Measurements from ENCODE around the gene HES6. TPM values are rescaled to one million over a fixed set of nuclear protein-coding genes. Genes with fewer than 3 reads are reported as not detected.

The HES6 gene
- total RNA-seq, 1 donor from 2014 or later, result 1.8 TPM

DNA sequence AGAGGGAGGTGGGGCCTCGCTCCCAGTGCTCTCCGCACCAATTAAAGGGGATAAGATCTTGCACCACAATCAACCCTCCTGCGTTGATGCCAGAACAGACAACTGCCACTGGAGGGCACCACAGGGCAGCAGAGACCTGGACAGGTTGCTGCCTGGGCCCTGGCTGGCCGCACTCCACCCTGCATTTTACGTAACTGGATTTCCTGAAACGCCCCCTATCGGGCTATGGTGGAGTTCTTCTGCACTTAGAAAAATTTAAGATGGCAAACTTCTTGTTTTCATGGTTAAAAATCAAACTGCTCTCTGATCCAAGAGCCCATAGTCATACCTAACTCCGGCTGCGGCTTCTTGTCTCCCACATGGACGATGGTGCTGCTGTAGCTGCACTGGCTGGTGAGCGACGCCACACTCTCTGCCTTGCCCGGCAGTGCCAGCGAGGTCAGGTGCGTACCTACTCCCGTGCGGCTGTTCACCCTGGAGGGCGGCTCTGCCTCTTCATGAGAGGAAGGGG is 16.8 kb upstream of the HES6 start:
- intact Hi-C loops (cut with micrococcal nuclease), result loop anchor here (1.0 kb wide), 1 partner anchor 32 kb away; the partner anchor contains the start of gene PER2

DNA sequence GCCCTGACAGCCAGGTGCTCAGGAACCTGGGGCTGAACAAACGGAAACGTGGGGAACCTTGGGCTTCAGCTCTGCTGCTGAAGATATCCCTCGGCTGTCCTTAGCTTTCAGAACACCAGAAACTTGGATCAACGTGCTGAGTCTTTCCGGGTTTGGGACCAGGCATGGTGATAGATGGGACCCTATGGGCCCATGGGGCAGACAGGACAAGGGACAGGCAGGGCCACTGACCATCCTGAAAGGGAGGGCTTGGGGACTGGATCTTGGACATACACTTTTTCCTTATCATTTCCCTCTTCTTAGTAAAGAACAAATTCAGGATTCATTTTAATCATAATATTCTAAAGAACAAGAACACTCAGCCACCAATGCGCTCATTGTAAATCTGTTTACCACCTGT is 16.3 kb upstream of the HES6 start:
- intact Hi-C loops (cut with micrococcal nuclease), result loop anchor here (1.0 kb wide), 1 partner anchor 32 kb away; the partner anchor contains the start of gene PER2

DNA sequence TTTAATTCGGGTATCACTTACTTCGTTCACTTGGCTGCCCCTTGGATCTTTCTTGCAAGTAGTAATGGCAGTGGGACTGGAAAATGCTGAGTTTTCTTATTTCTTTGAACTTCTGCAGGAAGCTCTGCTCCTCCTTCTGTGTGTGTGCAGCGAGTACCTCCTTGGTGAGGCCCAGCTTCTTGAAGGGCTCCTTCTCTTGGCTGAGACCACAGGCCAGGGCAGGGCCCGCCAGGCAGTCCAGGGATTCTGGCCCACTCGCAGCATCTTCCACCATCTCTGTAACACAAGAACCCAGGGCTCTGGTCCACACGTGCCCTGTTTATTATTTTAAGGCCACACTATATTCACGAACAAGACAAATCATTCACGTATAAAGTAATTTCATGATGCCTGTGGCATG is 15.8 kb upstream of the HES6 start:
- intact Hi-C loops (cut with micrococcal nuclease), result loop anchor here (1.0 kb wide), 1 partner anchor 33 kb away; the partner anchor contains the start of gene PER2

DNA sequence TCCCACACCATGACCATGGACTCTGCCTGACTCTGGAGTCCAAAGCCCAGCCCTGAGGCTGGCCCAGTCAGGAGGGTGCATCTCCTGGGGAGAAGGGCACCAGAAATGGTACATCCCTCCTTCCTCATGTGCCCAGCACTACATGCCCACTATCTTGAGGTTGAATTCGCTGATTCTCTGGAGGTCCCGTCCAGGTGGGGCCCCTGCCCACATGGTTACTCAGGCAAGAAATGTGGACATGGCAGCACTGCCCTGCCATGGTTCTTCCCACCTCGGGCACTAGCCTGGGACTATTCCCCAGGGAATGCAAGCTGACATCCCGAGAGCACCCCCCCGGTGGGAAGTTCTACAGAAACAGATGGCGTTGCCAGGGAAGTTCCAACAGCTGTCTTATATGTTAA is 15.3 kb upstream of the HES6 start:
- intact Hi-C loops (cut with micrococcal nuclease), result no loop called here

DNA sequence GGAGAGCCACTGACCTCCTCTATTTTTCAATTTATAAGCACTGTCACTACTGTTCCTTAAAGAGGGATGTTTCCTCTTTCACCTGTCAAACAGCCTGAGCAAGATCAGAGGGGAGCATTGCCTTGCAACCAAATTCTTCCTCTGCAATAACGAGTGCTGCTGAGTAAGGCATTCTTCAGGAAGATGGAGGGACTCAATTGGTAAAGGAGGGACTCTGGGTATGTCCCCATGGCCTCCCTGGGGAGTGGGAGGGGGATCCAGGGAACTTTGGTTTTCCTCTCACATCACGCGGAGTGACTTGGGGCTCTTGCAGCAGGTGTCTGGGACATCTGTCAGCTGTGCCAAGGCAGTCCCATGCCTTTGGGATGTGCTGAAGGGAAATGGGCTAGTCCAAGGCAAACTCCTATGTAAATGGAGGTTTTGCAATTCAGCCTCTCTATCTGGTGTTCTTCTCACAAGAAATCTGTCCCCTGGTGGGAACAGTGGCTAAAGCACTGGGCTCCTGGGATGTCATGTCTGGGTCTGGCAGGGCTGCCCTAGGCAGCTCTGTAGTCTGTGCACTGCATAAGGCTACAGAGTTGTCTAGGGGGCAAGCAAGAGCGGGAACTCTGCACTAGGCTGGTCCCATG is 14.4 kb upstream of the HES6 start:
- intact Hi-C loops (cut with micrococcal nuclease), result no loop called here

DNA sequence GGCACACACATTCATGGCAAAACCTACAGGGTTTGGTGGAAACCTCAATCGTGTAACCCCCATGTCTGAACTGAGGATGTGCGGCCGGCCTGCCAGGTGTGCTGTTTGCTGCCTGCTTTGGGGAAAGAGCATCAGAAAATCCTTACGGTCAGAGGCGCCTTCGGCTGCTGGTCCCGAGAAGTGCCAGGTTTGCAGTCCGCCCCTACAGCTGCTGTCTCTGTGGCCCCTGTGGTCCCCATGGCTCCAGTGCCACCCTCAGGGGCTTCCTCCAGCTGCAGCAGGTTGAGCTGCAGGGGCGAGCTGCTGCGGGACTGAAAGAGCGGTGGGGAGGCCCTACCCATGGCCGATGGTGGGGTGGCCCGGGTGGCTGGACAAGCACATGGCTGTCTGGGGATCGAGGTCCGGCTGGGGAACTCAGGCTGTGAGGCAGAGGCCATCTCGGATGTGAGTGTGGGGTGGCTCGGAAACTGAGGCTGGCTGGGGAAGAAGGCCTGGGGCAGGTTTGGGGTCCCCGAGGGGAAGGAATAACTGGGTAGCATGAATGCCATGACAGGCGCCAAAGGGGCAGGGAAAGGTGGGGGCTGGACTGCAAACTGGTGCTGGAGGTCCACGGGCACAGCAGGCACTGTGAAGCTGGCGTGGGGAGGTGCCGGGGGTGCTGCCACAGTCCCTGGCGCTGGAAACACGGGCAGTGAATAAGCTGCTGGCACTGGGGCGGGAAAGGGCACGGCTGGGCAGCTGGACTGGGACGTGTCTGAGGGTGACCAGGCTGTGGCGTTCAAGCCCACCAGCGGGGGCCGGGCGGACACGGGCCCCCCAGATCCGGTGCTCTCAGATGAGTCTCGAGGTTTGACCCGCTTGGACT is 13.2 kb upstream of the HES6 start:
- intact Hi-C loops (cut with micrococcal nuclease), result no loop called here

DNA sequence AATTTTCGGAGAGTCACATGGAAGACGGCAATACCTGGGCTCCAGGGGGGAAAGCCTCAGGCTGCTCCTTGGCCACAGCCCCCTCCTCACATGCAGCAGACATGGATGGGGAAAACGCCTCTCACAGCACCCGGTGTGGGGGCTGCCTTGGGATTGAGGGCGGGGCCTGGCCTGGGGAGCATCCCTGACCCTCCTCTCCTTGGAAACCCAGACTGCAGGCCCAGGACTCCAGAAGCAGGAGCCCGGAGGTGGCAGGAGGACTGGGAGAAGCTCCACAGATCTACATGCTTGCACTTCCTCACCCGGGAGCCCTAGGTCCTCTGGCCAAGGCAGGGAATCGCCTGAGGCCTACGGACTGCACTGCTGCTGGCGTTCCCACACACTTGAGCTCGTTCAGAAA is 12.1 kb upstream of the HES6 start:
- intact Hi-C loops (cut with micrococcal nuclease), result no loop called here

DNA sequence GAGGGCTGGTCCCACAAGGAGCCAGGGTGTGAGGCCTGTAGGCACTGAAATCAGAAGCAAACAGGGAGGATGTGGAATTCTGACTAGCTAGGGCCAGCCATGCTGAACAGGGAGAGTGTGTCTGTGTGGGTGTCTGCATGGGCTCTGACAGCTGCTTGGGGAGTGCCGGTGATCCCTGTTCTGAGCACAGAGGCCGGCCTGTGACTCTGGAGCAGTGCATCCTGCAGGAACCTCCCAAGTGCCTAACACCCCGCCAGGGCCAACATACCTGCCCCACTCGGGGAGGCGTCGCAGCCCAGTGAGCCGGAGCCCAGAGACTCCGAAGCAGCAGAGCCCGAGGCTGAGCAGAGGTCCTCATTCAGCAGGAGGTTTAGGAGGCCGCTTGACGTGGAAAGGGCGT is 11.5 kb upstream of the HES6 start:
- intact Hi-C loops (cut with micrococcal nuclease), result no loop called here

DNA sequence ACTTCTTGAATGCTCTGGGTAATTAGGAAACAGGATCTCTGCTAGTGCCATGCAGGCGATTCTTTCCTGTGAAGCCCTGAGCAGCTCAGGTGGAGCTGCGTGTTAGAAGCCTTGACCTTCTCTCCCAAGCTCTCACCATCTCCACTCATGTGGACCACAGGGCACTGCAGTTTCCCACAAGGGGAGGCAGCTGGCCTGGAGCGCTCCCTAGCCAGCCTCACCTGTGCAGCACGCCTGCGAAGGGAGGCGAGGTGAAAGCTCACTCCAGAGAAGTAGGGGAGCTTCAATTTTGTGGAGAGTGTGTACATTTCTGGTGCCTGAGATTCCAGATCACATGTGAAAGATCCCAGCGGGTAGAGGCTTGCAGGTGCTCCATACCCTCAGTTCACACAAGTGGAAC is 11.1 kb upstream of the HES6 start:
- intact Hi-C loops (cut with micrococcal nuclease), result no loop called here

DNA sequence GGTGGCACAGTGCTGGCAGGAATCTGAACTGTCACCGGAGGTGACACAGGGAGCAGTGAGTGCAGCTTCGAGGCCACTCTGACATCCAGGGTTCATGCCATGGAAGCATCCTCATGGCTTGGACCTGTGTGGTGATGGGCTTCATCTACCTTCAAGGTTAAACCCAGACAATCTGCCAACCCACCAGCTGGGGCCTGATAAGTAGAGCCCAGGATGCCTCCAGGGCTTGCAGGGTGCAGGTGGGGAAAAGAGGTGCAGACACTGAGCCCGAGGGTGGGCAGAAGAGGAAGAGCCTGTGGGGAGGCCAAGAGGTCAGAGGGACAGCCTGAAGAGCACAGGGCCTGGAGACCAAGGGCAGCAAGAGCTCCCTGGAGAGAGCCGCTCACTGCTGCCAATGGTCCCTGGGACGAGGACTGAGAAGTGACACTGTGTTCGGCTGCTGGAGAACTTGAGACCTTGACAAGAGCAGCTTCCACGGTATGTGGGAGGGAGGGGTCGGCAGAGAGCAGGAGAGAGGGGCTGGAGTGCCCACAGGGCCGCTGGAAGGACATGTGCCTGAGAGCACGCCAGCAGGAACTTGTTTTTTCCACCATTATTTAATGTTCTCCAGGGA is 8.1 kb upstream of the HES6 start:
- intact Hi-C loops (cut with micrococcal nuclease), result no loop called here

DNA sequence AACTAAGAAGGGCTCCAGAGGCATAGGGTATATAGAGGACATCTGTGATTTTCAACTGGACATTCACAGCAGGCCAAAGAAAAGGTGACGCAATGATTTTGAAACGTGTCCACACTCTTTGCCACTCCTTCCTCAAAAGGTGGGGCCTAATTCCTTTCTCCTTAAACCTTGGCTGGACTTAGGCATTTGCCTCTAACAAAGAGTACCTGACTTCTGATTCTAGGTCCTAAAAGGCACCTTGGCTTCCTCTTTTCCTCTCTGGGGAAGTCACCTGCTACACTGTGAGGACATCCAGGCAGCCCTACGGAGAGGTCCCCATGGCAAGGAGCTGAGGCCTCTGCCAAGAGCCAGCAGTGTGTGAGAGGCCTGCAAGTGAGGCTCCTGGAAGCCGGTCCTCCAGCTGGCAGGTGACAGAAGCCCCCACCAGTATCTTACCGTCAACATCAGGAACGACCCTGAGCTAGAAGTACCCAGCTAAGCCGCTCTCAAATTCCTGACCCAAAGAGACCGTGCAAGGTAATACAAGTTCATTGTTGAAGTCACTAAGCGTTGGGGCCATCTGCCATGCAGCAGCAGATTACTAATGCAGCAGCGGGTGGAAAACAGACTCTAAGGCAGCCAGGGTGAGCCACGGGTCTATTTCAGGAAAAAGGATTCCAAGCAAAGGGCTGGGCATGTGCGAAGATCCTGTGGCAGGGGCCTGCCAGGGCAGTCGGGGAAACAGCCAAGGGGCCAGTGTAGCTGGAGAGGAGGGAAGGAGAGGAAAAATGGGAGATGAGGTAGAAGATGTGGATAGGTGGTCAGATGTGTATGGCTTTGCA is 7.4 kb upstream of the HES6 start:
- intact Hi-C loops (cut with micrococcal nuclease), result no loop called here

DNA sequence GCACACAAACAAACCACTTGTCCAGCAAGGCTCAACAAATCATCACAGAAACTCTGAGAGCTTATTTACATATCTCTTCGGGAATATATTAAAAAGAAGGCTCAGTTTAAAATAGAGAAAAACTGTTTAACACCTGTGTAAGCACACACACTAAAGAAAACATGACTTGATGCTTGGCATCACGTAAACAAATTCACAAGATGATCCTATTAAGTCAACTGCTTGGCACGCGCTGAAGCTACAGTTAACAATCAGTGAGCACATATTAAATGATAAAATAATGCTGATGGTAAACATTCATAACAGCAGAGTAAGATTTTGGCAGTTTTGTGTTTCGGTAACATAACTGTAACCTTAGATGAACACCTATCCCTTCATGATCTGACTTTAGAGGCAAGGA is 4.3 kb upstream of the HES6 start:
- intact Hi-C loops (cut with micrococcal nuclease), result no loop called here

DNA sequence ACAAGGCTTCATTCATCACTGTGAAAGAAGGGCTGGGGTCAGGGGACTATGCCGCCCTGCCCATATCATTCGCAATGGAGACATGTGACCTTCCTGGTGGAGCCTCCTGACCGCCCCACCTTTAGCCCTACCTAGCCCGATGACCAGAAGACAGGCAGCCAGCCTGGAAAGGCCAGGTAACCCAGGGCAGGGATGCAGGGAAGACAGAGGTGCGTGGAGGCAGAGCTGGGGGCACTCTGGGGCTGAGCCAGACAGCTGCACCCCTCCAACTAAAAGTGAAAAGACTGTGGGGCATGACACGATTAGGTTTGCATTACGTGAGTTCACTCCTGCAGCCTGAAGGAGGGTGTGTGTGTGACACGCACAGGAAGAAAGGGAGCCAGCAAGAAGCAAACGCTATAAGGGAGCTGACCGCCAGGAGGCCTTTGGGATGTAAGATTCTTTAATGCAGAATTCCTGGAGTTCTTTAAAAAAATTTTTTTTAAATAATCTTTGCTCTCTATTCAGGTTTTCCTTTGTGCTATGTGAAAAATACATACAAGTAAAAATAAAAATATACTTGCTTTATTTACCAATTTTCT is 3.7 kb upstream of the HES6 start:
- intact Hi-C loops (cut with micrococcal nuclease), result no loop called here

DNA sequence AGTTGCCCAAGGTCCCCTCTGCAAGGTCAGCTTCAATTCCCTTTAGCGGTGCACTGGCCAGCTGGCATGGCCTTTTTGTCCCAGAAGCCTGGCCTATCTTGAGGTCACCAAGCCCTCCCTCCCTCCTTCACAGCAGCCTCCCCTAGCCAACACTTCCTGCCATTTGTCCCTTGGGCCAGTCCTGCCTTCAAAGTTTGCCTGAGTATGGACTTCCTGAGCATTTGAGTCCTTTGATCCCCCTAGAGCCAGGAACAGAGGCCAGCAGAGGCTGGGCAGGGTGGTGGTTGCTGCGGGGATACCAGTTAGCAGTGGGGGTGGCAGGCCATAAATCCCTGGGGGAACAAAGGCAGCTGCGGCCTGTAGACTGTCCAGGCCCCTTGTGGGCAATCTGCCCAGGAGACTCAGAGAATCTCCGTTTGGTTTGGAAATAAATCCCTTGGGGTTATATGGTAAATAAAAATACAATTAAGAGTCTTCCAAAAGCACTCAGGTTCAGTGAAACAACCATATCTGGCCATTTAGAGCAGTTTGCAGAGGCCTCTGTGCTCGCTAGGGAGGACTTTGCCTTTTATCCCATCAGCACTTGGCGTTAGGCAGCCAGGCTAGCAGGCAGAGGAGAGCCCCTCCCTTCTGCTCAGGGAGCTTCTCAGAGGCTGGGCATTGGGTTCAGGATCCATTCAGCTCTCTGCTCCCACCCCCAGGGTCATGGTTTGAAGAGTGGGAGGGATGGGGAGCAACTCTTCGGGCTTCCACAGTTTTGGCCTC is 3.1 kb upstream of the HES6 start:
- intact Hi-C loops (cut with micrococcal nuclease), result no loop called here

DNA sequence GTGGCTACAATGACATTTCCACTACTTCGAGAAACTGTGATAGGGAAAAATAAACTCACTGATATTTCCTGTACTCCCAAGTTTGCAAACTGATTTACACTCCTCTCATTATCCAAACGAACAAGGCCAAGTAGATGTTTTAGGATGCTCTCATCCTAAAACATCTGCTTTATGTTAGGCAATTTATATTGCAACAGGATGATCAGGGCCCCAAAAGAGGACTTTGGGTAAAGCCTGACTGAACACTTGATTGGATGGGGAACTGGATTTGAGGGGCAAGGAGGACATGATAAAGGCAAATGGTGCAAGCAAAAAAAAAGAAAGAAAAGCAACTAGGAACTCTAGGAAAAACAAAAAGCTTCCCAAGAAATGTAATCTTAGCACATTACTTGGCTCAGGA is 2.1 kb upstream of the HES6 start:
- intact Hi-C loops (cut with micrococcal nuclease), result loop anchor here (2.0 kb wide), 2 partner anchors 21 to 181 kb away; partner anchors contain the start of gene SCLY

DNA sequence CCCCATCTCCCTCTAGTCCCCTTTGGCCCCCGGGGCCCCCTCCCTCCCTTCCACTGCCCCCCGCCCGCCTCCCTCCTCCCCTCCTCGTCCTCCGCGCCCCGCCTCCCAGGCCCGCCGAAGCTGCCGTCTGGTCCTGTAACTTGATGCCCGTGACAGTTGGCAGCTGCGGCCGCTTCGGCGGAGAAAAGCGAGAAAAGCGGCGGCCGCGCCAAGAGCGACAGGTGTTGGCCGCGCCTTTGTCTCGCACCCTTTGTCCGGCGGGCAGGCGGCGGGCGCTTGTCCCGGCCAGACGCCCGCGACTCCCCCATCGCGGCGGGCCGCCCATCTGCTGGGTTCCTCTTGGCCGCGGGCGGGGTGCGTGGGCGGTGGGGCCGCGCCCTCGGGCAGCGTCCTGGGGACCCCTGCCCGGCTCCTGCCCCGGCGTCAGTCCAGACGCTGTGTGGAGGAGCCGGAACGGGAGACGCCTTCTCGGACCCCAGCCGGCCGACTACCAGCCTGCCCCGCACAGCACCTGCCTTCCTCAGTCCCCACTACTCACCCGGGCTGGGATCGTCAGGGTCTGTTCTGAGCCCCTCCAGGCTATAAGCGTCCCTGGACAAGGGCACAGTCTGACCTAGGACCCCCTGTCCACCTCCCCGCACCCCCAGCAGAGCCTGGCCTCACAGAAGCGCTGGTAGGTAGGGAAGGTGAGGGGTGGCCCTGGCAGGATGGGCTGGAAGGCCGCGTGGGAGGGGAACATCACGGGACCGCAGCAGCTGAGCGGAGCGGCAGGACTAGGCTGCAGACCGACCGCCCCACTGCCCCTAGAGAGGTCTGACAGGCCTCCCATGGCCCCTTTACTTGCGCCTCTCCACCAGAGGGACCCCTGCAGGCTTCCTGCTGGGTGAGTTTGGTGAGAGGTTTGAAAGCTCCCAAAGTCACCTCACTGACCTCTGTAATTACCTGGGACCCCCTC is 1.2 kb upstream of the HES6 start:
- intact Hi-C loops (cut with micrococcal nuclease), result loop anchor here (1.0 to 2.0 kb wide), 6 partner anchors 10 to 243 kb away; partner anchors contain the start of genes ILKAP, PER2 and SCLY

DNA sequence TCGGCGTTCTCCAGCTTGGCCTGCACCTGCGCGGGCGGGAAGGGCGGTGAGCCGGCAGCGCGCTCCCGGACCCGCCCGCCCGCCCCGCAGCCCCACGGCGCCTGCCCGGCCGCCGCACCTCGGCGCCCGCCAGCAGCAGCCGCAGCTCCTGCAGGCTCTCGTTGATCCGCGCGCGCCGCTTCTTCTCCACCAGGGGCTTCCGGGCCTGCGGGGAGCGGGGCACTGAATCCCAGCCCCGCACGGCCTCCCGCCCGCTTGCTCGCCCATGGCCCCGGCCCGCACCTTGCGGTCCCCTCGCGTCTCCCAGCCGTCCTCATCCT is 335 bp downstream of the HES6 start:
- intact Hi-C loops (cut with micrococcal nuclease), result loop anchor here (10.0 kb wide), 1 partner anchor 545 kb away; no protein-coding TSS in a partner anchor

DNA sequence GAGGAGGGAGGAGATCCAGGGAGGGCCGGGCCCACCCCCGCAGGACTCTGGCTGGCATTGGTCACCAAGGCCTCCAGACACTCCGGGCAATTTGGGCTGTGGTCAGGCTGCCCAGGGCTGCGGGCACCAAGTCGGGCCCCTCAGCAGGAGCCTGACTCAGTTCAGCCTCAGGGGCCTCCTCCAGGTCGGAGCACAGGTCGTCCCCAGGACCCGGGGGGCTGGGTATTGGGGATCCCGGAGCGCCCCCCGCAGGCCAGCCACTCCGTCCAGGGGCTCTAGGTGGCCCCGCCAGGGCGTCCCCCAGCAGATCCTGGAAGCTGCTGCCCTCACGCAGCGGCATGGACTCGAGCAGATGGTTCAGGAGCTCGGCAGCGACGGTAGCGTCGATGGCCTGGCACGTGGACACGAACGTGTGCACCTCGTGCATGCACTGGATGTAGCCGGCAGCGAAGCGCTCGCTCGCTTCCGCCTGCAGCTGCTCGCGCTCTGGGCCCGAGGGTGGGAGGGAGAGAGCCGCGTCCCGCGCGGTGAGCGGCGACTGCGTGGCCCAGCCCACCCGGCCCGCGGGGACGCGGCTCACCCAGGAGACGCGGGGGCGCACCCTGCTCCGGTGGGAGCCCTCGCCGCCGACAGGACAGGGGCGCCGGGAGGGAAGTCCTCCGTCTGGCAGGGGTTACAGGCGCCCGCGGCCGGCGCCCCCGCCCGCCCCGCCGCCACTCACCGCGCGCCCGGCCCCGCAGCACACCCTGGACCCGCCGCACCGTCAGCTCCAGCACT is 884 bp downstream of the HES6 start:
- intact Hi-C loops (cut with micrococcal nuclease), result loop anchor here (10.0 kb wide), 1 partner anchor 544 kb away; no protein-coding TSS in a partner anchor
